ENCODE results near the gene ATAD3C.
"Not testable (repeated sequence)": the region's sequence is repeated elsewhere in the genome, so short reads cannot be mapped to it uniquely, and the experiment has no call there.

The ATAD3C gene

GRCh38 chr1:1491601-1492000, 42.1 kb downstream of the ATAD3C start:
- TF ChIP-seq CTCF (IDR thresholded peaks at IDR 0.05; ENCODE audit: low read depth, low read length) = no peak
- no peak overlapping the region for H3K4me3 ChIP-seq (replicated peaks in 1 of 2; ENCODE audit: low read depth in 2 of 2, low read length in 2 of 2)
- DNase-seq (ENCODE audit: low read depth in 2 of 2) = no peak

- H3K4me3 ChIP-seq (replicated peaks in 1 of 2; ENCODE audit: low read depth in 2 of 2, low read length in 2 of 2); DNase-seq (ENCODE audit: low read depth in 2 of 2): not testable (repeated sequence)
These were observed 44.8 kb downstream of the ATAD3C start for GRCh38 chr1:1494311-1494710.

- DNase-seq (ENCODE audit: low read depth in 2 of 2); H3K4me3 ChIP-seq (replicated peaks in 1 of 2; ENCODE audit: low read depth in 2 of 2, low read length in 2 of 2): not testable (repeated sequence)
These were observed 46.0 kb downstream of the ATAD3C start for GRCh38 chr1:1495461-1495975.

- not testable (repeated sequence) for H3K4me3 ChIP-seq (replicated peaks in 1 of 2; ENCODE audit: low read depth in 2 of 2, low read length in 2 of 2)
- TF ChIP-seq CTCF (IDR thresholded peaks at IDR 0.05; ENCODE audit: low read depth, low read length) = peak; percentile 70
- peak; percentile 71 for DNase-seq (ENCODE audit: low read depth in 2 of 2)
These were observed 55.4 kb downstream of the ATAD3C start for GRCh38 chr1:1504777-1505365.

- DNase-seq (ENCODE audit: low read depth in 2 of 2) = peak in 1 of 2 donors; percentile 14
- TF ChIP-seq CTCF (IDR thresholded peaks at IDR 0.05; ENCODE audit: low read depth, low read length) = peak; percentile 22
- not testable (repeated sequence) for H3K4me3 ChIP-seq (replicated peaks in 1 of 2; ENCODE audit: low read depth in 2 of 2, low read length in 2 of 2)
These were observed 55.9 kb downstream of the ATAD3C start for GRCh38 chr1:1505366-1505798.

- DNase-seq (ENCODE audit: low read depth in 2 of 2); H3K4me3 ChIP-seq (replicated peaks in 1 of 2; ENCODE audit: low read depth in 2 of 2, low read length in 2 of 2): not testable (repeated sequence)
These were observed 56.3 kb downstream of the ATAD3C start for GRCh38 chr1:1505801-1506200.

GRCh38 chr1:1507305-1507704, 57.8 kb downstream of the ATAD3C start:
- TF ChIP-seq CTCF (IDR thresholded peaks at IDR 0.05; ENCODE audit: low read depth, low read length) = no peak
- H3K4me3 ChIP-seq (replicated peaks in 1 of 2; ENCODE audit: low read depth in 2 of 2, low read length in 2 of 2) = no peak overlapping the region
- DNase-seq (ENCODE audit: low read depth in 2 of 2) = no peak

GRCh38 chr1:1508775-1509464, 59.4 kb downstream of the ATAD3C start:
- not testable (repeated sequence) for DNase-seq (ENCODE audit: low read depth in 2 of 2); H3K4me3 ChIP-seq (replicated peaks in 1 of 2; ENCODE audit: low read depth in 2 of 2, low read length in 2 of 2)

GRCh38 chr1:1509465-1509850, 60.0 kb downstream of the ATAD3C start:
- DNase-seq (ENCODE audit: low read depth in 2 of 2); H3K4me3 ChIP-seq (replicated peaks in 1 of 2; ENCODE audit: low read depth in 2 of 2, low read length in 2 of 2): not testable (repeated sequence)
